VCaP (cell line): ENCODE results near the gene NR2F6.
A peak's percentile ranks its signal among the peaks of the same experiment; 100 is the strongest.
"Not testable (repeated sequence)": the region's sequence is repeated elsewhere in the genome, so short reads cannot be mapped to it uniquely, and the experiment has no call there.

Experiments
- H3K27ac ChIP-seq: fragments of 450-650 bp; 2 replicates; pipeline ENCODE4 v1.5.1; 2017
- CTCF ChIP-seq: fragments of 450-650 bp; conservative IDR thresholded peaks from 2 replicates; pipeline ENCODE4 v1.5.1; 2017; ENCODE audit warnings: mild to moderate bottlenecking, moderate library complexity

The NR2F6 gene

GRCh38 chr19:17285415-17286135 is 39.9 kb upstream of the NR2F6 start:
- H3K27ac ChIP-seq, result no peak overlapping the region
- TF ChIP-seq CTCF, result no peak

GRCh38 chr19:17283504-17283996 is 37.8 kb upstream of the NR2F6 start:
- TF ChIP-seq CTCF, result no peak
- no peak overlapping the region for H3K27ac ChIP-seq

- peak overlapping the region; percentile 22; the same call in 1 of the 2 replicates for H3K27ac ChIP-seq
- peak; percentile 96 for TF ChIP-seq CTCF
Observed at GRCh38 chr19:17282488-17283125, 36.9 kb upstream of the NR2F6 start.

GRCh38 chr19:17281391-17282304 is 35.9 kb upstream of the NR2F6 start, which contains the start of gene ANKLE1:
Gene ANKLE1 (plus strand): TSS chr19:17281901. CDS start chr19:17281921, 20 bp downstream.
- TF ChIP-seq CTCF, result no peak
- H3K27ac ChIP-seq, result peak within 1 kb of the TSS; percentile 22; the same call in 1 of the 2 replicates

- TF ChIP-seq CTCF, result no peak
- no peak overlapping the region for H3K27ac ChIP-seq
Observed at GRCh38 chr19:17279436-17279835, 33.7 kb upstream of the NR2F6 start.

- no peak overlapping the region for H3K27ac ChIP-seq
- no peak for TF ChIP-seq CTCF
Observed at GRCh38 chr19:17275441-17276175, 29.9 kb upstream of the NR2F6 start.

GRCh38 chr19:17274892-17275291 is 29.2 kb upstream of the NR2F6 start:
- H3K27ac ChIP-seq, result not testable (repeated sequence)
